ENCODE measurements around the gene PCOLCE2.

- TF ChIP-seq EZH2 (IDR thresholded peaks at IDR 0.05; ENCODE audit: insufficient read depth, poor library complexity, severe bottlenecking) (no peak), EZH2phosphoT487 (IDR thresholded peaks at IDR 0.05; ENCODE audit: insufficient read depth, low read depth) (no peak)
Measured at GRCh38 chr3:142913432-142913831, 24.5 kb upstream of the PCOLCE2 start.

Data from GM23248 (cell line).